ENCODE results near the gene CDC25C.

GRCh38 chr5:138369706-138370105 lies 38.1 kb upstream of the CDC25C start:
- TF ChIP-seq POLR2A (IDR thresholded peaks at IDR 0.05; ENCODE audit: low read depth, low read length), result no peak
- TF ChIP-seq TAF1 (IDR thresholded peaks at IDR 0.05; ENCODE audit: borderline replicate concordance, low read depth, low read length), result no peak
- no peak for TF ChIP-seq POLR2AphosphoS5 (IDR thresholded peaks at IDR 0.05; ENCODE audit: low read depth, low read length)
